Ascending aorta (tissue), 2 donors: ENCODE measurements around the gene CELF2. TPM values are rescaled to one million over a fixed set of nuclear protein-coding genes. Genes with fewer than 3 reads are reported as not detected.
A peak's percentile ranks its signal among the peaks of the same experiment; 100 is the strongest.

Experiments used
- DNase-seq, 2 donors: peaks; one replicate each; pipeline ENCODE4 v3.0.0-alpha.2; 2019; ENCODE audit warnings: low spot score in 2 of 2
- H3K27ac ChIP-seq, 2 donors: fragments of 200-600 bp; sonication (generic); one replicate each; pipeline ENCODE4 v1.5.1; 2016 to 2017; ENCODE audit warnings: mild to moderate bottlenecking in 1 of 2
- H3K27me3 ChIP-seq: fragments of 200-600 bp; sonication (generic); one replicate; pipeline ENCODE4 v1.5.1; 2017
- H3K36me3 ChIP-seq, 2 donors: fragments of 200-600 bp; sonication (generic); one replicate each; pipeline ENCODE4 v1.5.1; 2016
- H3K4me1 ChIP-seq, 2 donors: fragments of 200-600 bp; sonication (generic); one replicate each; pipeline ENCODE4 v1.5.1; 2016 to 2017; ENCODE audit warnings: mild to moderate bottlenecking in 1 of 2
- H3K4me3 ChIP-seq, 2 donors: fragments of 200-600 bp; sonication (generic); one replicate each; pipeline ENCODE4 v1.5.1; 2016 to 2017; ENCODE audit warnings: mild to moderate bottlenecking in 1 of 2
- H3K9me3 ChIP-seq, 2 donors: fragments of 200-600 bp; sonication (generic); one replicate each; pipeline ENCODE4 v1.5.1; 2016
- CTCF ChIP-seq, 3 experiments: fragments of 200-600 bp in 2 of 3; fragments of 450-650 bp in 1 of 3; sonication (generic) in 2 of 3; IDR thresholded peaks; one replicate each; pipeline ENCODE4 v1.5.1; 2016 to 2019; ENCODE audit warnings: antibody characterized with exemption in 3 of 3, mild to moderate bottlenecking in 1 of 3, moderate library complexity in 1 of 3
- intact Hi-C: fragments of 100-400 bp; cut with DNase I; formaldehyde crosslinking; loops from one replicate; pipeline ENCODE4 v1.15.1; 2023
- total RNA-seq: library from RNA; depleted of rRNA; stranded (reverse); fragments of >200 nt; gene quantifications from one replicate; pipeline ENCODE4 v1.1.0, GENCODE V29; 2016

The CELF2 gene
- total RNA-seq, 1 donor from 2014 or later = 26.6 TPM

- TF ChIP-seq CTCF (IDR thresholded peaks at IDR 0.05) = no peak
- Histone ChIP-seq H3K4me1 (peaks cover 3 to 25% of the 10 kb centered on the region in 2 donors), H3K36me3 (no peaks in the 10 kb centered on the region), H3K4me3 (no peak overlapping the region), H3K27me3 (no peaks in the 10 kb centered on the region), H3K9me3 (no peaks in the 10 kb centered on the region), H3K27ac (no peak overlapping the region)
- DNase-seq = no peak
- intact Hi-C loops = no loop called here
Measured at GRCh38 chr10:11045487-11045886, 27.8 kb downstream of the CELF2 start.

GRCh38 chr10:11045995-11046775 lies 28.5 kb downstream of the CELF2 start:
- Histone ChIP-seq H3K36me3 (no peaks in the 10 kb centered on the region), H3K9me3 (no peaks in the 10 kb centered on the region), H3K4me3 (peak overlapping the region in 1 of 2 donors; percentile 34), H3K27me3 (no peaks in the 10 kb centered on the region), H3K27ac (peak overlapping the region; percentile 9 to 22), H3K4me1 (peaks cover 3 to 29% of the 10 kb centered on the region in 2 donors)
- no peak for TF ChIP-seq CTCF (IDR thresholded peaks at IDR 0.05)
- intact Hi-C loops = no loop called here
- no peak for DNase-seq

GRCh38 chr10:11046776-11047160 lies 29.1 kb downstream of the CELF2 start:
- no peak for DNase-seq
- Histone ChIP-seq H3K27me3 (no peaks in the 10 kb centered on the region), H3K4me3 (no peak overlapping the region), H3K27ac (peak overlapping the region in 1 of 2 donors; percentile 9), H3K4me1 (peaks cover 3 to 31% of the 10 kb centered on the region in 2 donors), H3K9me3 (no peaks in the 10 kb centered on the region), H3K36me3 (no peaks in the 10 kb centered on the region)
- intact Hi-C loops = no loop called here
- no peak for TF ChIP-seq CTCF (IDR thresholded peaks at IDR 0.05)

- Histone ChIP-seq H3K27me3 (no peaks in the 10 kb centered on the region), H3K4me3 (no peak overlapping the region), H3K4me1 (peaks cover 3 to 35% of the 10 kb centered on the region in 2 donors), H3K36me3 (no peaks in the 10 kb centered on the region), H3K27ac (no peak overlapping the region), H3K9me3 (no peaks in the 10 kb centered on the region)
- DNase-seq = no peak
- no peak for TF ChIP-seq CTCF (IDR thresholded peaks at IDR 0.05)
- intact Hi-C loops = no loop called here
Measured at GRCh38 chr10:11048707-11049278, 31.1 kb downstream of the CELF2 start.

GRCh38 chr10:11049806-11050205 lies 32.1 kb downstream of the CELF2 start:
- intact Hi-C loops = no loop called here
- TF ChIP-seq CTCF (IDR thresholded peaks at IDR 0.05) = no peak
- Histone ChIP-seq H3K27me3 (no peaks in the 10 kb centered on the region), H3K4me3 (no peak overlapping the region), H3K27ac (peak overlapping the region in 1 of 2 donors; percentile 19), H3K9me3 (no peaks in the 10 kb centered on the region), H3K4me1 (peaks cover 3 to 35% of the 10 kb centered on the region in 2 donors), H3K36me3 (no peaks in the 10 kb centered on the region)
- no peak for DNase-seq
